Measurements from ENCODE around the gene POTEC. TPM values are rescaled to one million over a fixed set of nuclear protein-coding genes. Genes with fewer than 3 reads are reported as not detected.
"Not testable (repeated sequence)": the region's sequence is repeated elsewhere in the genome, so short reads cannot be mapped to it uniquely, and the experiment has no call there.

The POTEC gene
- total RNA-seq (not detected), polyA plus RNA-seq (0.02 TPM)
- long read RNA-seq, donor 1 = 0 reads
- long read RNA-seq, donor 2 = 0 reads
- long read RNA-seq, donor 3 = 0 reads
- long read RNA-seq, donor 4 = 0 reads
- long read RNA-seq, donor 5 = 0 reads
- long read RNA-seq, donor 6 = 0 reads
- long read RNA-seq, donor 7 = 0 reads
- long read RNA-seq, donor 8 = 0 reads
- long read RNA-seq, donor 9 = 0 reads
- long read RNA-seq, donor 10 = 0 reads

DNA sequence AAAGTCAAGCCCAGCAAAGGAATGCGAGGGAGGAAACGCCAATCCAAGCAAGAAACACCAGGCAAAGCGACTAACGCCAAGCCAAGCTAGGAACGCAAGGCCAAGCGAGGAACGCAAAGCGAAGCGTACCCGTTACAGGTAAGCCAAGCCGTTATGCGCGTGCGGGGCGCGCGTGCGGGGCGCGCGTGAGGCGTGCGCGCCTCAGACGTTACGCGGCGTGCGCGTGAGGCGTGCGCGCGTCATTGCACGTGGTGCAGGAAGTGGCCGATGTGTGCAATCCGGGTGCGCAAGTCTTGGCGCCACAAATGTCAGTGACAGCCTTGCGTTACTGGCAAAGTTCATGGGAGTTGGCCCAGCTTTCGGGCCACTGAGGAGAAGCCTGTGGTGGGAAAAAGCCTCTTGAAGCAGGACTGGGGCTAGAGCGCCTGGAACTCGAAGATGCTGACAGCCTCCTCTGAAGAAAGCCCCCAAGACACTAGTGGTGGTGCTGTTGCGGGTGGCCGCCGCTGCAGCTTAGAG lies at the start of gene POTEC:
Gene POTEC, minus strand, starts transcription at position 155 of the 519 bp plus-strand sequence. CDS start 454 bp downstream, outside the sequence.
- H3K4me3 ChIP-seq (ENCODE audit: low read length in 2 of 2); H3K36me3 ChIP-seq (ENCODE audit: control insufficient read depth in 2 of 2, insufficient read depth in 2 of 2, low read length in 1 of 2); DNase-seq (ENCODE audit: low read depth in 6 of 9, low spot score in 9 of 9); H3K27me3 ChIP-seq (ENCODE audit: control insufficient read depth in 2 of 2, insufficient read depth in 1 of 2, low read length in 1 of 2); H3K9me3 ChIP-seq (ENCODE audit: control insufficient read depth in 2 of 2, insufficient read depth in 1 of 2, low read length in 1 of 2); H3K4me1 ChIP-seq (ENCODE audit: control insufficient read depth in 2 of 2, insufficient read depth in 2 of 2, low read length in 2 of 2); H3K27ac ChIP-seq (ENCODE audit: low read depth in 1 of 2, low read length in 1 of 2): not testable (repeated sequence)
- WGBS = 95% methylated on average over 46 of the region's 46 CpGs

DNA sequence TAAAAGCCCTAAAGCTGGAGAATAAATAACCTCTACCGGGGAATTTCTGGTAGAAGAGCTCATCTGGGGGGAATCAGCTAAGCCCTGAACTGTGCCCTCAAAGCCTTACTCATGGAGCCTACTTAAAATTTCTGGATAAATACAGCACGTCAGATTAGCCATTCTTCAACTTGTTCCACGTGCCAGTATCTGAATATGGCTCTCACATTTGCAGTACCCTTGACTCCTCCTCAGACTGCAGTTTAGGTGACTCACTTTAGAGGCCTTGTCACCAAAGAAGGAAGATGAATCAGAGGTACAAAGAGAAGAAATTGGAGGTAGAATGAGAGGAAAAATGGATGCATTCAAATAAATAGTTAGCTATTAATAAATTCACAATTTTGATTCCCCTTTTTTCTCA lies 34.6 kb upstream of the POTEC start:
- WGBS = 68% methylated on average over 3 of the region's 3 CpGs
- Histone ChIP-seq H3K4me1 (ENCODE audit: control insufficient read depth in 2 of 2, insufficient read depth in 2 of 2, low read length in 2 of 2) (no peaks in the 10 kb centered on the region), H3K27ac (ENCODE audit: low read depth in 1 of 2, low read length in 1 of 2) (no peak overlapping the region), H3K36me3 (ENCODE audit: control insufficient read depth in 2 of 2, insufficient read depth in 2 of 2, low read length in 1 of 2) (no peaks in the 10 kb centered on the region), H3K27me3 (ENCODE audit: control insufficient read depth in 2 of 2, insufficient read depth in 1 of 2, low read length in 1 of 2) (no peaks in the 10 kb centered on the region), H3K4me3 (ENCODE audit: low read length in 2 of 2) (no peak overlapping the region), H3K9me3 (ENCODE audit: control insufficient read depth in 2 of 2, insufficient read depth in 1 of 2, low read length in 1 of 2) (no peaks in the 10 kb centered on the region)
- DNase-seq (ENCODE audit: low read depth in 6 of 9, low spot score in 9 of 9) = no peak

DNA sequence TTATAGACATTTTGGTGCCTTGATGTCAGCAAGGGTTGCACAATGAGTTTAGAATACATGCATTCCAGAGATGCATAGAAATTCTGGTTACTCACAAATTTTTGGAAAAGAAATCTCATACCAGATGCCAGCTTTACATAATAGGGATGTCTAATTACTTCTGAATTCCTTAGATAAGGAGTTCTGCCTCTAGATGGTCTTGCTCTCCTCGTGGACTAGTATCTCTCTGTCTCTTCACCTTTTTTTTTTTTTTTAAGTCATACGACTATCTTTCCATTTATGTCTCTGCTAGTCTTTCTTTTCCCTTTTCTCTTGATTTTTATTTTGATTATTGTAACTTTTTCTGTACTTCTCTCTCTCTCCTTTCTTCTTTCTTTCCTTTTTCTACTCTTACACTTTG lies 16.1 kb upstream of the POTEC start:
- H3K36me3 ChIP-seq (ENCODE audit: control insufficient read depth in 2 of 2, insufficient read depth in 2 of 2, low read length in 1 of 2); H3K27me3 ChIP-seq (ENCODE audit: control insufficient read depth in 2 of 2, insufficient read depth in 1 of 2, low read length in 1 of 2); H3K9me3 ChIP-seq (ENCODE audit: control insufficient read depth in 2 of 2, insufficient read depth in 1 of 2, low read length in 1 of 2); H3K27ac ChIP-seq (ENCODE audit: low read depth in 1 of 2, low read length in 1 of 2); DNase-seq (ENCODE audit: low read depth in 6 of 9, low spot score in 9 of 9); H3K4me3 ChIP-seq (ENCODE audit: low read length in 2 of 2); H3K4me1 ChIP-seq (ENCODE audit: control insufficient read depth in 2 of 2, insufficient read depth in 2 of 2, low read length in 2 of 2): not testable (repeated sequence)
- 58% methylated on average over 2 of the region's 2 CpGs for WGBS

DNA sequence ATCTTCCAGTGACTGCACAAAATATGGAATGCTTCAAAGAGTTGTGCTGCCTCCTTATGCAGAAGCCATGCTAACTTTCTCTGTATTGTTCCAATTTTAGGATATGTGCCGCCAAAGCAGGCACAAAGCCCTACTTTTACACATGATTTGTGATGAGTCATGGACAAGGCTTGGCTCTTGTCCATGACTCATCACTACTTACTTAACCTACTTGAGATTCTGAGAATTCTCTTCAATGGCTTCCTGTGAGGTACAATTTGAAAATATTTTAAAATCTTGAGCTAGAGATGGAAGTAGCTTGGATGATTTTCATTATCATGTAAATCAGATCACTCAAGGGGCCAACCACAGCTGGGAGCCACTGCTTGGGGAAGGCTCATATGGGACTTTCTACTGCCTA lies 11.7 kb downstream of the POTEC start:
- 89% methylated on average over 1 of the region's 1 CpG for WGBS

DNA sequence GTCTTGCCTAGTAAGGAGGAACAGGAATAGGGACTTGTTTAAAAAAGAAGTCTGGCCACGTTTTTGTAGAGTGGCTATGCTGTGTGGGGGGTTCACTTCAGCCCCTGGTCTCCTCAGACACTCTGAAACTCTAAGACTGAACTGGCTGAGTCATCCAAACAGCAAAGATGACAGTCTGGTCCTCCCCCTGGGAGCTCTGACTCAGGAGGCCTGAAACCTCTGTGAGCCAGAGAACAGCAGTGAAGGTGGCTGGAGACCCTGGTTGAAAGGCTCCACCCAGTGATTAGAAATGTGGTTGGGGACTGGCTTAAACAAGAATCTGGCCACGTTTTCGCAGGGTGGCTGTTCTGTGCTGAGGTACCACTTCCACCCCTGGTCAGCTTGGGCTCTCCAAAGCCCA lies 32.7 kb downstream of the POTEC start:
- 51% methylated on average over 3 of the region's 3 CpGs for WGBS
- not testable (repeated sequence) for H3K4me3 ChIP-seq (ENCODE audit: low read length in 2 of 2); H3K4me1 ChIP-seq (ENCODE audit: control insufficient read depth in 2 of 2, insufficient read depth in 2 of 2, low read length in 2 of 2); H3K27ac ChIP-seq (ENCODE audit: low read depth in 1 of 2, low read length in 1 of 2); H3K9me3 ChIP-seq (ENCODE audit: control insufficient read depth in 2 of 2, insufficient read depth in 1 of 2, low read length in 1 of 2); H3K27me3 ChIP-seq (ENCODE audit: control insufficient read depth in 2 of 2, insufficient read depth in 1 of 2, low read length in 1 of 2); DNase-seq (ENCODE audit: low read depth in 6 of 9, low spot score in 9 of 9); H3K36me3 ChIP-seq (ENCODE audit: control insufficient read depth in 2 of 2, insufficient read depth in 2 of 2, low read length in 1 of 2)

More for the DNA sequence above, 11.7 kb downstream of the POTEC start:
- DNase-seq (ENCODE audit: low read depth in 6 of 9, low spot score in 9 of 9); H3K4me3 ChIP-seq (ENCODE audit: low read length in 2 of 2); H3K9me3 ChIP-seq (ENCODE audit: control insufficient read depth in 2 of 2, insufficient read depth in 1 of 2, low read length in 1 of 2); H3K36me3 ChIP-seq (ENCODE audit: control insufficient read depth in 2 of 2, insufficient read depth in 2 of 2, low read length in 1 of 2); H3K27me3 ChIP-seq (ENCODE audit: control insufficient read depth in 2 of 2, insufficient read depth in 1 of 2, low read length in 1 of 2); H3K27ac ChIP-seq (ENCODE audit: low read depth in 1 of 2, low read length in 1 of 2); H3K4me1 ChIP-seq (ENCODE audit: control insufficient read depth in 2 of 2, insufficient read depth in 2 of 2, low read length in 2 of 2): not testable (repeated sequence)

DNA sequence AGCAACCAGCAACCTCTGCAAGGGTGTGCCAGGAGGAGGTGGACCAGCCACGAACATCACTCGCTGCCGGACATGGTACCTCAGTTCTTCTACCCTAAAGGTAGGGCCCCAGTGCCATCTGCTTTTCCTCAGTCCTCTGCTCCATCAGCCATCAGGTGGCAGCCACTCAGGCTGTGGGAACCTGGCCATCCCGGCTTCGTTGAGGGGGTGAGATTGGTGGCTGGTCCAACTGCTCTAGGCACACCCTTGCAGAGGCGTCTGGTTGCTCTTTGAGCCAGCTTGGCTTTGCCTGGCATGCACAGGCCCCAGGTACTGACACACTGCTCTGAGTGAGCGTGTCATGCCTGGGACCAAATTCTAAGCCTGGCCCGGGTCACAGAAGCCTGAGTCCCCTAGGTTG lies 39.7 kb downstream of the POTEC start:
- not testable (repeated sequence) for H3K4me1 ChIP-seq (ENCODE audit: control insufficient read depth in 2 of 2, insufficient read depth in 2 of 2, low read length in 2 of 2)

DNA sequence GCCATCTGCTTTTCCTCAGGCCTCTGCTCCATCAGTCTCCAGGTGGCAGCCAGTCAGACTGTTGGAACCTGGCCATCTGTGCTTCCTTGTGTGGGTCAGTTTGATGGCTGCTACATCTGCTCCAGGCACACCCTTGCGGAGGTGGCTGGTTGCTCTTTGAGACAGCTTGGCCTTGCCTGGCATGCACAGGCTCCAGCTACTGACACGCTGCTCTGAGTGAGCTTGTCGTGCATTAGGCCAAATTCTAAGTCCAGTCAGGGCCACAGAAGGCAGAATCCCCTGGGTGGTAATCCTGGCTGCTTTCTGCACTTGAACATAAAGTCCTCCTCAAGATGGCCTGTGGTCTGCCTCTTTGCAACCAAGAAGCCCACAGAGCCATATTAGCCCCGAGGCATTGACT lies 41.5 kb downstream of the POTEC start:
- not testable (repeated sequence) for H3K27me3 ChIP-seq (ENCODE audit: control insufficient read depth in 2 of 2, insufficient read depth in 1 of 2, low read length in 1 of 2); H3K4me3 ChIP-seq (ENCODE audit: low read length in 2 of 2); H3K36me3 ChIP-seq (ENCODE audit: control insufficient read depth in 2 of 2, insufficient read depth in 2 of 2, low read length in 1 of 2); H3K9me3 ChIP-seq (ENCODE audit: control insufficient read depth in 2 of 2, insufficient read depth in 1 of 2, low read length in 1 of 2); DNase-seq (ENCODE audit: low read depth in 6 of 9, low spot score in 9 of 9); H3K4me1 ChIP-seq (ENCODE audit: control insufficient read depth in 2 of 2, insufficient read depth in 2 of 2, low read length in 2 of 2); H3K27ac ChIP-seq (ENCODE audit: low read depth in 1 of 2, low read length in 1 of 2)
- WGBS = 87% methylated on average over 4 of the region's 4 CpGs

More for the DNA sequence above, 39.7 kb downstream of the POTEC start:
- H3K4me3 ChIP-seq (ENCODE audit: low read length in 2 of 2); H3K27me3 ChIP-seq (ENCODE audit: control insufficient read depth in 2 of 2, insufficient read depth in 1 of 2, low read length in 1 of 2); H3K9me3 ChIP-seq (ENCODE audit: control insufficient read depth in 2 of 2, insufficient read depth in 1 of 2, low read length in 1 of 2); H3K27ac ChIP-seq (ENCODE audit: low read depth in 1 of 2, low read length in 1 of 2); DNase-seq (ENCODE audit: low read depth in 6 of 9, low spot score in 9 of 9); H3K36me3 ChIP-seq (ENCODE audit: control insufficient read depth in 2 of 2, insufficient read depth in 2 of 2, low read length in 1 of 2): not testable (repeated sequence)
- 89% methylated on average over 7 of the region's 8 CpGs for WGBS

DNA sequence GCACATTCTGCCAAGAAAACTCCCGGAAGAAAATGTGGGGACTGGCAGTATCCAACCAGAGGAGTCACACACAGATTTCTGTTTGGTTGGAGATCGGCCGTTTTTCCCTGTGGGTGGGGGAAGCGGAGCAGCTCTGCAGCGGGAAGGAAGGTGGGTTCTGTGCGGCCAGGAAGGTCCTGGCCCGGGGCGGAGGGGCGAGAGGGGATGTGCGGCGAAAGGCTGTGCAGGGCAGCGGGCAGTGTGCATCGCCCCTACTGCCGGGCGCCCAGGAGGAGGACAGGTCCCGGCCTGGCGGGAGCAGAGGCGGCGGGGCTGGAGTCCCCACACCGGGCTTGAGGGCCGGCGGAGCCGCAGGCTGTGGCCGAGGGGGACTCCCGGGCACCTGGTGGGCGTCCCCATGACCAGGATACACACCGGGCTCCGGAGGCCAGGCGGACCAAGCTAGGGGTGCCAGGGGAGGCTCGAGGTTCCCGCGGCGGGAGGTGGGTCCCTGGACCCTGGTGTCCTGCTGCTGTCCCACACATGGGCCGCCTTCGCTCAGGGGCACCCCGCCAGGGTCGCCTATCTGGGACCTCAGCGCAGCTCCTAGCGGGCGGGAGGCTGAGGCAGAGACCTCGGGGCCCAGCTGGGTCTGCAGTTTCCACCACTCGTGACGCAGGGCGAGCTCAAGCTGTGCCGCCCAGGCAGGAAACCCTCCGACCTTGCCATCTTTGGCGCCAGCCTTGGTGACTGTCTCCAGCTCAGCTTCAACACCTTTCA lies 54.0 kb downstream of the POTEC start:
- H3K4me1 ChIP-seq (ENCODE audit: control insufficient read depth in 2 of 2, insufficient read depth in 2 of 2, low read length in 2 of 2); H3K9me3 ChIP-seq (ENCODE audit: control insufficient read depth in 2 of 2, insufficient read depth in 1 of 2, low read length in 1 of 2); H3K27ac ChIP-seq (ENCODE audit: low read depth in 1 of 2, low read length in 1 of 2); H3K27me3 ChIP-seq (ENCODE audit: control insufficient read depth in 2 of 2, insufficient read depth in 1 of 2, low read length in 1 of 2); DNase-seq (ENCODE audit: low read depth in 6 of 9, low spot score in 9 of 9); H3K36me3 ChIP-seq (ENCODE audit: control insufficient read depth in 2 of 2, insufficient read depth in 2 of 2, low read length in 1 of 2); H3K4me3 ChIP-seq (ENCODE audit: low read length in 2 of 2): not testable (repeated sequence)
- 76% methylated on average over 41 of the region's 47 CpGs for WGBS

DNA sequence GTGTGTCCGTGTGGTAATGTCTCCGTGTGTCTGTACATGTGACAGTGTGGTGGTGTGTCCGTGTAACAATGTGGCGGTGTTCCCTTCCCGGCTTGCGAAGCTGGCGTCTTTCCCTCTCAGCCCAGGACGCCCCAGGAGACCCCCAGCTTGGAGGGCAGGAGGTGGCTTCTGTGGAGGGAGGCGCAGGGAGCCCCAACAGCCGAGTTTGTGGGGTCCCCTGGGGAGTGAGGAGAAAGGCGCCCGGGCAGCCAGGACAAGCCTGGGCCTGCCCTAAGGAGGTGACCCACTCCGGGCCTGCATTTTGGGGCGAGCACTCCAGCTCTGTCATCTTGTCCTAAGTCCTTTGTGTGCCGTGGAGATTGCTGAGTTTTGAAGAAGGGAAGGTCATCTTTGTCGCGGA lies 54.6 kb downstream of the POTEC start:
- not testable (repeated sequence) for DNase-seq (ENCODE audit: low read depth in 6 of 9, low spot score in 9 of 9); H3K27ac ChIP-seq (ENCODE audit: low read depth in 1 of 2, low read length in 1 of 2); H3K36me3 ChIP-seq (ENCODE audit: control insufficient read depth in 2 of 2, insufficient read depth in 2 of 2, low read length in 1 of 2); H3K9me3 ChIP-seq (ENCODE audit: control insufficient read depth in 2 of 2, insufficient read depth in 1 of 2, low read length in 1 of 2); H3K4me3 ChIP-seq (ENCODE audit: low read length in 2 of 2); H3K27me3 ChIP-seq (ENCODE audit: control insufficient read depth in 2 of 2, insufficient read depth in 1 of 2, low read length in 1 of 2); H3K4me1 ChIP-seq (ENCODE audit: control insufficient read depth in 2 of 2, insufficient read depth in 2 of 2, low read length in 2 of 2)
- WGBS = 95% methylated on average over 17 of the region's 17 CpGs

Measured in thymus (tissue), 14 donors.